NCI-H524 treated with DMSO at 0.1 percent for 48 hours (cell line): ENCODE data around the gene PEAK3.

Source experiments
- DNase-seq: peaks from one replicate; lab custom pipeline; 2025; lab: John Stamatoyannopoulos, UW

PEAK3 gene

DNA sequence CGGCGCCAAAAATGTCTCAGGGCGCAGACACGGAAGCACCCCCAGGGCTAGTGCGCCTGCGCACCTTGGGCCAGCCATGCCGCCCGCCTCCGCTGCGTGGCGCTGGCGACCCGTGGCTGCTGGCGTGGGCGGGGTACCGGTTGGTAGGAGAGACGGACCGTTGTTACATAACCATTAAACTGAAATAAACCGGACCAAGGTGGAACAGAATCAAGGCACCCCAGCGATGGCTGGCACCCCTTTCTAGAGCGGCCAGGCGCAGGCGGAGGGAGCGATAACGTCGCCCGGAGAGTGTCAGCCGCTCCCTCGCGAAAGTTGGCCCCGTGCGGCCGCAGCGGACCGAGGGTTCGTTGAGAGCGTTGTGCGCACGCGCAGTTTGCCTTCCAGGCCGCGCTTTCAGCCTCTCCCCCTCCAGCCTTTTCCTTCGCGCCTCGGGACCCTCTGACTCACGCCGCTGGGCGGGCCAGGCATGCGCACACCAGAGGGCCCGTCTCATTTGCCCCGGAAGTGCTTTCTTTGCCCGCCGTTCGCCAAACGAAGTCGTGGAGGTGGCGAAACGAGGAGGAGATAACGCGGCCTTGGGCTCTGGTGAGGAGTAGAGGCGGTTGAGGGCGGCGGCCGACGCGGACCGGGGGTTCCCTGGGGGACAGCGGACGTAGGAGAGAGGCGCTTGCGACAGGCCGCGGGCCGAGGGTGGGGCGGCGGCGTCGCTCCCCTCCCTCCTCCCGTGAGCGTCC is 45.5 kb downstream of the PEAK3 start, which contains the start of the genes PLEKHJ1 and SF3A2:
Gene PLEKHJ1, minus strand, starts transcription at position 16 of the 737 bp plus-strand sequence. CDS start 81 bp downstream, outside the sequence.
Gene SF3A2, plus strand, starts transcription at position 511 of the 737 bp plus-strand sequence. CDS start 6,595 bp downstream, outside the sequence.
- DNase-seq: peak; percentile 84

- DNase-seq: no peak
These were observed 46.0 kb downstream of the PEAK3 start for GRCh38 chr19:2236064-2236313.

- no peak for DNase-seq
These were observed 46.5 kb downstream of the PEAK3 start for GRCh38 chr19:2235381-2236063.

DNA sequence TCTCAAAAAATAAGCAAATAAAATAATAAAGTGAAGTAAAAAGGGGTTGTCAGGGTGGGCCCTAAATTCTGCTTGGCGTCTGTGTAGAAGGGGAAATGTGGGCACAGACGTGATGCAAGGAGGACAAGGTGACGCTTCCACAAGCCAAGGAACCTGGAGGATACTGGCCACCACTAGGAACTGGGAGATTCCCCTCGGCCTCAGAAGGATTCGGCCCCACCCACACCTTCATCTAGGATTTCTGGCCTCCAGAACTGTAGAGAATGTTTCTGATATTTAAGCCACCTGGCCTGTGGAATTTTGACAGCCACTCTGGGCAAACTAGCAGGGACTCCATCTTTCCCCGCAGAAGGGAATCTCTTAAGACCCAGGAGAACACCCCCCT is 47.0 kb downstream of the PEAK3 start:
- no peak for DNase-seq

- no peak for DNase-seq
These were observed 48.2 kb downstream of the PEAK3 start for GRCh38 chr19:2233601-2234280.

DNA sequence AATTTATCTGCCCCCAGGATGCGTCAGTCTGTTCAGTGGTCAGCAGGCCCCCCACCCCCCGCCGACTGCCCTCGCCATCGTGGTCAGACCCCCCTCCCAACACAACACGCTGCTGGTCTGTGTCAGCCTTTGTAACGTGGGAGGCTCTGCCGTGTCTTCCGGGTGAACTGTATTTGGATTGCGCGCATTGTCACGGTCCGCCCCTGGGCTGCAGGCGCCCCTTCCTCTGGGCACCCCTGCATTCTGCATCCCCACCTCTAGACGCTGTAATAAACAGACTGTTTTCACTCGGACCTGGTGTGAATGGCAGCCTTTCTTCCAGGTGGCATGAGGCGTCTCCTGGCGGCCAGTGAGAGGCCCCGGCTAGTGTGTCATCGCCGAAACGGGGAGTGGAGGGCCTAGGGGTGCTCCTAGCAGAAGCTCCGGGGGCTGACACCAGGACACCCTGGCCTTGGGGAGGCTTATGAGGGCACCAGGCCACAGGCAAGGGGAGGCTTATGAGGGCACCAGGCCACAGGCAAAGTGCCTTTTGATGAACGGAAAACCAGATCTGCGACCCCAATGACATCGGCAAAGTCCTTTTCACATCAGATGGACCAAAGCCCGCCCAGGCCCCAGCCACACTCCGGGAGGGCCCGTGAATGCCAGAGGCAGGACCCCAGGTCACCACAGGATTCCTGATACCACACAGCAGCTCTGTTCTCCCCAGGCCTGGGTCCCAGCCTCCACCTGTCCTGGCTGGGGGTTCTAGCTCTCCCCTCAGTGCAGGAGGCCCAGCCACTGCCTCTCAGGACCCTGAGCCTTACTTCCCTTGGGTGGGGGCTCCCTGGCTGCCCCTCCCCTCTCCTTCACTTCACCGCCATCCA is 49.5 kb downstream of the PEAK3 start:
- DNase-seq: no peak

DNA sequence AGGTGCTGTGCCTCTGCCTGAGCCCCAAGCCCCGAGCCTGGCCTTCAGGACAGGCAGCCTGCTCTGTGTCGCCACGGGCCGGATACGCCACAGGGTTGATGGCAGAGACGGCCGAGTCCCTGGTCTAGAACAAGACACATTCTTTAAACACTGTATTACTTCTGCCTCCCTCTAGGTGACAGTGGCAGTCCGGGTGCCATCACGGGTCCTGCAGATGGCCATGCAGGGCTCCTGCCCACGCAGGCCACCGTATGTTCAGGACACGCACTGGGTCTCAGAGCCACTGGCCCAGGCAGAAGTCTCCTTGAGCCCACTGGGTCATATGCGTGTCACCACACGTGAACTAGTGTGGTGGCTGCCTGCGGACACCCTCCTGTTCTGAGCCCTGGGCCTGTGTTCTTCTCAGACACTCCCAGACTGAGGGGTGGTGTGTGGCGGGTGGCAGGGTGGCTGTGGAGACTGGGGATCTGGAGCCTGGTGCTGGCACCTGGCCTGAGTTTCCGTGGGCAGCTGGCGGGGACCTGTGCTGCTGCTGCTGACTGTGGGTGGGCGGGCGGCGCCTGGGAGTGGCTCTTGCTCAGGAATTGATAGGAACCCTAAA is 50.3 kb downstream of the PEAK3 start:
- no peak for DNase-seq

DNA sequence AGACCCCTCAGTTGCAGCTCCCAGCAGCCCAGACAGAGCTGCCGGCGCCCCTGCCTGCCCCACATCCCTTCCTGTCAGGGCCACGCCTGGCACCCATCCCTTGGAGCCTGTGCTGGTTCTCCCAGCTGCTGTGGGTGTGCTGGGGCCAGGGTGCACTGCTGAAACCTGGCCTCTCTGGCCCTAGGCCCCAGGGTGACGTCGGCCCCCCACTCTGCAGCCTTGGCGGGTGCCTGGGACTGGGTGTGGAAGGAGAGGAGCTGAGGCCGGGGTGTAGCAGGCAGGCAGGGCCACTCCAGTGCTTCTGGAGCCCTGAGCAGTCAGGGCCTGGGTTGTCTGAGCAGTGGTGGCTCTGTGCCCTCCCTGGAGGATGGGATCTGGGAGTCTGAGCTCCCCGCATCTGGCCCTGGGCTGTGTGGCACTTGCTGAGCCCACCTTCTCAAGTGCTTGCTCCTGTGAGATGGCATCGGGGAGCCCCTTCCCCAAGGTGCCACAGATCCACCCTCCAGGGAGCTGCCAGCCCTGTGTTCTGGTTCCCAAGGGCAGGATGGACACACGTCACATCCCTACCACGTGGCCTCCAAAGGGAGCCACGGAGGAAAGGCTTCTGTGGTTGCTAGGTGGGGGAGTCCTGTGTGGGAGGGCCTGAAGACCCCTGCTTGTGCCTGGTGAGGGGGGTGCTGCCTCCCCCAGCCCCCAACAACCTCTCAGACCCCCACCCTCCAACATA is 51.0 kb downstream of the PEAK3 start:
- DNase-seq: no peak

- DNase-seq: no peak
These were observed 51.9 kb downstream of the PEAK3 start for GRCh38 chr19:2230033-2230531.

DNA sequence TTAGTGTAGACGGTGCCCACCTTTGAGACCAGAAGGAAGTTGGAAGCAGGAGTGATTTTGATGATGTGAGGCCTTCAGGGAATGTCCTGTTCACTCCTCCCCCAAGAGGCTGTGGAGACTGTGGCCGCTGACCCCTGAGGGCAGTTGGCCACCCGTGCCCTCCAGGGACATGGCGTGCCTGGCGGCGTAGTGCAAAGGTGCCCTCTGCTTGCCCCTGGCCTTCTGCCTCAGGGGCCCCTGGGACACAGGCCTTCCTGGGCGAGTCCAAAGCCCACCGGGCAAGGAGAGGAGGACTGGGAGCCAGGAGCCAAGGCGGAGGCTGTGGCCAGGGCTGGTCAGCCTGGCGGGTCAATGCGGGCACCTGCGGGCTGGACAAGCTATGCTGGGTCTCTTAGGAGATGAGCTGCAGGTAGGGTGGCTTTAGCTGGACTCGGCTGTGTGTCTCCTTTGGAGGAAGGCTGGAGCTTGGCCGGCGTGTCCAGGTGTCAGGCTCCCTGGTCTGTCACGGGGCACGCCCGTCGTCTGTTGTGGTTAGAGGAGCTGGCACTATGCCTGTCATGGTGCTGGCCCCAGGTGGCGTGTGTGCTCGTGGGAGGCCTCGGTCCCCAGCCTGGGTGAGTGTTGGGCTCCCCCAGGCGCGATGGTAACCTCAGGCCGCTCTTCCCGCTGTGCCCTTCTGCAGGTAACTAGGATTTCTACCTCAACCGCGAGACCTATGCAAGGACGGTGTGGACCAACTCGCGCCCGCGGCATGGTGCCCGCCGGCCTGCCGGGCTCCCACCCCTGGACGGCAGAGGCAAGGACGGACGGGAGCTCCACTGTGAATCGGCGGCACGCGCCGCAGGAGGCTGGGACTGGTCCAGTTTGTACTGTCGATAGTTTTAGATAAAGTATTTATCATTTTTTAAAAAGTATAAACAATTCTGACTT is 52.6 kb downstream of the PEAK3 start:
- no peak for DNase-seq

DNA sequence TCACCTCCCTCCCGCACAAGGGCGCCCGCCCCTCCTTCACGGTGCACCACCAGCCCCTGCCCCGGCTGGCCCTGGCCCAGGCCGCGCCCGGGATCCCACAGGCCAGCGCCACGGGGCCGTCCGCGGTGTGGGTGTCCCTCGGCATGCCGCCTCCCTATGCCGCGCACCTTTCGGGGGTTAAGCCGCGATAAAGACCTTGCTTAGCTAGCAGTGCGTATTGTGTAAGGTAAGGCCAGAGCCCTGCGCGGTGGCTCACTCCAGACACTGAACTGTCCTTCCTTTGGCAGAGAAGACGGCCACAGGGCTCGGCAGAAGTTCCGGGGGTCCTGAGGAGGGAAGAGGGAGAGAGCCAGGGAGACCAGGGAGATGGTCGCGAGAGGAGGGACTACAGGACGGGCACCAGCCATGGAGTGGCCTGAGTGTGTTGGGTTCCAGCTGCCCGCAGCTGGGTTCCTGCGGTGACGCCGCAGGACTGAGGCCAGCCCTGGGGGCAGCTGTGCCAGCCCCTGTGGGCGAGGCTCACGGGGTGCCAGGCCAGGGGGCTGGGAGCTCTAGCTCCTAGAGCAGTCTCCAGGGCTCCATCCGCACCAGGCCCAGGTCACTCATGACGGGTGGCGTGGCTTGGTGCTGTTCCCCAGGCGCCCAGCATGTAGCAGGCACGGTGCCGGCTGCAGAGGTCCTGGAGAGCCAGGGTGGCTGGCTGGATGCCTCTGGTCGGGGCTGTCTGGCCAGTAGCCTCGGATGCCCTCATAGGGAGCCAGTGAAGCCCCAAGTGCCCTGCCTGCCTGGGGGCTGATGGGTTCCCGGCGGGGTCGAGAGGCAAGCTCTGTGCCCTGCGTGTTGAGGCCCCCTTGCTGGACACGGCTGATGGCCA is 53.6 kb downstream of the PEAK3 start:
- DNase-seq: no peak

- DNase-seq: no peak
These were observed 54.4 kb downstream of the PEAK3 start for GRCh38 chr19:2227415-2228156.

DNA sequence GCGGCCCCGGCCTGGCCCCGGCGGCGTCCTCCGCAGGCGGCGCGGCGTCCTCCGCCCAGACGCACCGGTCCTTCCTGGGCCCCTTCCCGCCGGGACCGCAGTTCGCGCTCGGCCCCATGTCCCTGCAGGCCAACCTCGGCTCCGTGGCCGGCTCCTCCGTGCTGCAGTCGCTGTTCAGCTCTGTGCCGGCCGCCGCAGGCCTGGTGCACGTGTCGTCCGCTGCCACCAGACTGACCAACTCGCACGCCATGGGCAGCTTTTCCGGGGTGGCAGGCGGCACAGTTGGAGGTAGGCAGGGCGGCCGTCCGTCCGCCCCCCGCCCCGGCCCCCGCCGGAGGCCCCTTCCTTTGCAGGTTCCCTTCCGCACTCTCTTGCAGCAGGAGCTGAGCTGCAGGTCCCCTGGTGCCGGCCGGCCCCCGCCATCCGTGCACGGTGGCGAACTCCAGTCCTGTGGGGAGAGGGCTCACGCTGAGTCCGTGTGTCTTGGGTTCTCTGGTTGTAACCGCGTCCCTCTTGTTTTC is 55.1 kb downstream of the PEAK3 start:
- no peak for DNase-seq

DNA sequence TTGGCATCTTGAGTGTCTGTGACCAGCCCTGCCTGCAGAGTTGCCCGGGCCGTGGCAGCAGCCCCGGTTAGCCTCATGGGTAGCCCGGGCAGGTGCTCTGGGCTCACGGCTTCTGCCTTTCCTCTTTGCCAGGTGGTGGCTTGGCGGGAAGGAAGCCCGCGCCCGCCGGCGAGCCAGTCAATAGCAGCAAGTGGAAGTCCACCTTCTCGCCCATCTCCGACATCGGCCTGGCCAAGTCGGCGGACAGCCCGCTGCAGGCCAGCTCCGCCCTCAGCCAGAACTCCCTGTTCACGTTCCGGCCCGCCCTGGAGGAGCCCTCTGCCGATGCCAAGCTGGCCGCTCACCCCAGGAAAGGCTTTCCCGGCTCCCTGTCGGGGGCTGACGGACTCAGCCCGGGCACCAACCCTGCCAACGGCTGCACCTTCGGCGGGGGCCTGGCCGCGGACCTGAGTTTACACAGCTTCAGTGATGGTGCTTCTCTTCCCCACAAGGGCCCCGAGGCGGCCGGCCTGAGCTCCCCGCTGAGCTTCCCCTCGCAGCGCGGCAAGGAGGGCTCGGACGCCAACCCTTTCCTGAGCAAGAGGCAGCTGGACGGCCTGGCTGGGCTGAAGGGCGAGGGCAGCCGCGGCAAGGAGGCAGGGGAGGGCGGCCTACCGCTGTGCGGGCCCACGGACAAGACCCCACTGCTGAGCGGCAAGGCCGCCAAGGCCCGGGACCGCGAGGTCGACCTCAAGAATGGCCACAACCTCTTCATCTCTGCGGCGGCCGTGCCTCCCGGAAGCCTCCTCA is 55.7 kb downstream of the PEAK3 start:
- DNase-seq: no peak

DNA sequence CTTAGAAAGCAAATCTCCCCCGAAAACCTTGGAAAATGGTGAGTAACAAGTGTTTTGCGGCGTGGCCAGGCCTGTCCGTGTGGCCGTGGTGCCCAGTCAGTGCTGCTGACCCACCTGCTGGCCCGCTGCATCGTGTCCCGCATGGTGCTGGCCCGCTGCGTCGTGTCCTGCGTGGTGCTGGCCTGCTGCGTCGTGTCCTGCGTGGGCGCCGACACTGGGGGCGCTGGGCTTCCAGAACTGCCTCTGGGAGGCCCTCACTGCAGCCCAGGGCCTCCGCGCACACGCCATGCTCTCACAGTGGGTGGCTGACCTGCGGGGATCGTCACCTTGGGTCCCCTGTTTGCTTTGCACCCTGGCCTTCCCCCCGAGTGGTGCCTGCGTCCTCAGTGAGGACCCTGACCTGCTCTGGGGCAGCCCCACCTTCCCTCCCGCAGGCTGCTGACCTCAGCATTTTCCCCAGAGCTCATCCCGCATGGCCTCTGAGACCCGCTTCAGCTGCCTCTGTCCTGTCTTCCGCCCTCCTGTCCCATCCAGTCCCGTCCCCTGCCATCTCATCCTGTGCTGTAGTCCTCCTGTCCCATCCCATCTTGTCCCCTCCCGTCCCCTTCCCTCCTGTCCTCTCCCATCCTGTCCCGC is 56.4 kb downstream of the PEAK3 start:
- no peak for DNase-seq

DNA sequence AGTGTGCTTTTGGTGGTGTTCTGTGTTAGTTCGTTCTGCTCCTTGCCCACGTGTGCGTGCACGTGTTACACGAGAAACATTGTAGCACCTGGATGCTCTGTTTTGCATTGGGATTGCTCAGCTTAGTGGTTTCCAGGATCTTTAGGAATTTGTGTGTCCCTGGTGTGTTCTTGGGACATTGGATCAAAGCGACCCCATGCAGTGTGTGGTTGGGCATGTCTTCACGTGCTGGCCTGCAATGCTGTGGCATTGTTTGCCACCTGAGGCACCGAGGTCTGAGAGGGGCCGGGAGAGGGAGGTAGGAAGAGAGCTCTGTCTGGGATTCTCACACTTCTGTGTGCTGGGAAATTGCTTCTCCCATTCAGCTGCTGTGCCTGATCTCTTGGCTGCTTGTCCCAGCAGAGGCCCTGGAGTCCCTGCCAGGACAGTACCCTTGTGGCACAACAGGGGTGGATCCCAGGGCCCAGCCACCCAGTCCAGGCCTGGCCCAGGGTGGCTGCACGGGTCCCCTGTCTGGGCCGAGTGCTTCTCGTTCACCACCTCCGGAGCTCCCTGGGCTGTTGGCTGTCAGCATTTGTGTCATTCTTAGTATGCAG is 57.1 kb downstream of the PEAK3 start:
- no peak for DNase-seq
